Breast epithelium (tissue), 4 donors: ENCODE results near the gene PRDX4. TPM values are rescaled to one million over a fixed set of nuclear protein-coding genes. Genes with fewer than 3 reads are reported as not detected.

Source experiments
- DNase-seq, 2 donors: peaks; one replicate each; pipeline ENCODE4 v3.0.0-alpha.2; 2019; ENCODE audit warnings: low spot score in 2 of 2
- H3K27ac ChIP-seq, 2 donors: fragments of 200-600 bp; sonication (generic) in 1 of 2; one replicate each; pipeline ENCODE4 v1.5.1; 2016 to 2019; ENCODE audit warnings: mild to moderate bottlenecking in 1 of 2
- H3K27me3 ChIP-seq, 2 donors: fragments of 200-600 bp; sonication (generic) in 1 of 2; one replicate each; pipeline versions ENCODE4 v1.5.1 to v1.6.0; 2017 to 2019; ENCODE audit warnings: control low read depth in 1 of 2, mild to moderate bottlenecking in 1 of 2
- H3K36me3 ChIP-seq: fragments of 200-600 bp; one replicate; pipeline ENCODE4 v1.5.1; 2019
- H3K4me1 ChIP-seq, 2 donors: fragments of 200-600 bp; sonication (generic); one replicate each; pipeline ENCODE4 v1.5.1; 2016 to 2019; ENCODE audit warnings: control low read depth in 1 of 2
- H3K4me3 ChIP-seq, 3 donors: fragments of 200-600 bp; sonication (generic); 1 replicate in 2 of 3; 2 replicates in 1 of 3; pipeline ENCODE4 v1.5.1; 2016 to 2019; ENCODE audit warnings: mild to moderate bottlenecking in 3 of 3, moderate library complexity in 2 of 3
- H3K9me3 ChIP-seq, 2 donors: fragments of 200-600 bp; sonication (generic) in 1 of 2; one replicate each; pipeline ENCODE4 v1.5.1; 2016 to 2019; ENCODE audit warnings: control low read depth in 1 of 2
- CTCF ChIP-seq, 3 donors: fragments of 450-650 bp; IDR thresholded peaks; one replicate each; pipeline ENCODE4 v1.5.1; 2016 to 2017; ENCODE audit warnings: antibody characterized with exemption in 3 of 3, mild to moderate bottlenecking in 3 of 3, moderate library complexity in 3 of 3
- POLR2A ChIP-seq: fragments of 450-650 bp; IDR thresholded peaks from one replicate; pipeline ENCODE4 v1.6.1; 2016; ENCODE audit warnings: antibody characterized with exemption, mild to moderate bottlenecking, moderate library complexity
- POLR2AphosphoS5 ChIP-seq, 3 donors: sonication (generic); formaldehyde crosslinking; IDR thresholded peaks; one replicate each; pipeline ENCODE4 v1.6.1; 2017; ENCODE audit warnings: antibody characterized with exemption in 3 of 3
- intact Hi-C: fragments of 100-400 bp; cut with DNase I; formaldehyde crosslinking; loops from one replicate; pipeline ENCODE4 v1.15.1; 2023; ENCODE audit warnings: low total_unique reads
- total RNA-seq, 3 donors: library from RNA; depleted of rRNA; stranded (reverse); fragments of >200 nt; gene quantifications; one replicate each; pipeline ENCODE4 v1.1.0, GENCODE V29; 2016

Gene PRDX4
- total RNA-seq, 3 donors from 2014 or later: 71.8 to 120 (median 72.9) TPM

GRCh38 chrX:23699636-23700194, 32.4 kb downstream of the PRDX4 start:
- no peak for DNase-seq

GRCh38 chrX:23704673-23705206, 37.4 kb downstream of the PRDX4 start:
- TF ChIP-seq POLR2AphosphoS5 (IDR thresholded peaks at IDR 0.05) (no peak), POLR2A (no peak), CTCF (IDR thresholded peaks at IDR 0.05) (no peak)
- Histone ChIP-seq H3K4me1 (no peaks in the 10 kb centered on the region), H3K27me3 (peaks cover 0 to 9% of the 10 kb centered on the region in 2 donors), H3K27ac (no peak overlapping the region), H3K36me3 (no peaks in the 10 kb centered on the region), H3K4me3 (no peak overlapping the region), H3K9me3 (no peaks in the 10 kb centered on the region)
- no peak for DNase-seq
- intact Hi-C loops: no loop called here

More at GRCh38 chrX:23699636-23700194, 32.4 kb downstream of the PRDX4 start:
- Histone ChIP-seq H3K36me3 (no peaks in the 10 kb centered on the region), H3K9me3 (no peaks in the 10 kb centered on the region), H3K4me3 (peak overlapping the region in 2 of 3 donors; percentile 7 to 12), H3K4me1 (no peaks in the 10 kb centered on the region), H3K27me3 (peaks cover 0 to 12% of the 10 kb centered on the region in 2 donors), H3K27ac (no peak overlapping the region)
- intact Hi-C loops: loop anchor here (10.0 kb wide), 1 partner anchor 205 kb away; the partner anchor contains the start of genes APOO and CXorf58
- TF ChIP-seq CTCF (IDR thresholded peaks at IDR 0.05) (no peak), POLR2AphosphoS5 (IDR thresholded peaks at IDR 0.05) (no peak), POLR2A (no peak)

GRCh38 chrX:23705235-23705634, 37.9 kb downstream of the PRDX4 start:
- no peak for DNase-seq
- TF ChIP-seq POLR2A (no peak), POLR2AphosphoS5 (IDR thresholded peaks at IDR 0.05) (no peak), CTCF (IDR thresholded peaks at IDR 0.05) (no peak)
- Histone ChIP-seq H3K27ac (no peak overlapping the region), H3K4me3 (no peak overlapping the region), H3K36me3 (no peaks in the 10 kb centered on the region), H3K9me3 (no peaks in the 10 kb centered on the region), H3K4me1 (no peaks in the 10 kb centered on the region), H3K27me3 (peaks cover 0 to 14% of the 10 kb centered on the region in 2 donors)
- intact Hi-C loops: no loop called here

GRCh38 chrX:23720117-23720677, 52.9 kb downstream of the PRDX4 start:
- Histone ChIP-seq H3K4me3 (no peak overlapping the region), H3K4me1 (no peaks in the 10 kb centered on the region), H3K27me3 (peaks cover 0 to 4% of the 10 kb centered on the region in 2 donors), H3K36me3 (no peaks in the 10 kb centered on the region), H3K27ac (no peak overlapping the region), H3K9me3 (no peaks in the 10 kb centered on the region)
- intact Hi-C loops: no loop called here
- TF ChIP-seq POLR2A: no peak
- no peak for TF ChIP-seq POLR2AphosphoS5 (IDR thresholded peaks at IDR 0.05)
- no peak for TF ChIP-seq CTCF (IDR thresholded peaks at IDR 0.05)
- no peak for DNase-seq

- intact Hi-C loops: no loop called here
- TF ChIP-seq CTCF (IDR thresholded peaks at IDR 0.05) (no peak), POLR2A (no peak), POLR2AphosphoS5 (IDR thresholded peaks at IDR 0.05) (no peak)
- no peak overlapping the region for H3K4me3 ChIP-seq
- H3K27ac ChIP-seq: no peak overlapping the region
- peaks cover 0 to 6% of the 10 kb centered on the region in 2 donors for H3K27me3 ChIP-seq
- no peaks in the 10 kb centered on the region for H3K36me3 ChIP-seq
- H3K9me3 ChIP-seq: no peaks in the 10 kb centered on the region
- no peaks in the 10 kb centered on the region for H3K4me1 ChIP-seq
- no peak for DNase-seq
Measured at GRCh38 chrX:23726191-23726590, 58.9 kb downstream of the PRDX4 start.
